HG03039 (cell line): ENCODE results near the gene PPP1R14C.
"Not testable (repeated sequence)": the region's sequence is repeated elsewhere in the genome, so short reads cannot be mapped to it uniquely, and the experiment has no call there.

Experiments
- ATAC-seq: cut with Tn5 transposase; IDR thresholded peaks from one replicate; pipeline ENCODE4 v1.9.1; 2021; ENCODE audit warnings: mild to moderate bottlenecking, moderate library complexity; ENCODE audit not compliant: unreplicated experiment

PPP1R14C gene

GRCh38 chr6:150187433-150187832, 44.6 kb downstream of the PPP1R14C start:
- ATAC-seq: not testable (repeated sequence)

DNA sequence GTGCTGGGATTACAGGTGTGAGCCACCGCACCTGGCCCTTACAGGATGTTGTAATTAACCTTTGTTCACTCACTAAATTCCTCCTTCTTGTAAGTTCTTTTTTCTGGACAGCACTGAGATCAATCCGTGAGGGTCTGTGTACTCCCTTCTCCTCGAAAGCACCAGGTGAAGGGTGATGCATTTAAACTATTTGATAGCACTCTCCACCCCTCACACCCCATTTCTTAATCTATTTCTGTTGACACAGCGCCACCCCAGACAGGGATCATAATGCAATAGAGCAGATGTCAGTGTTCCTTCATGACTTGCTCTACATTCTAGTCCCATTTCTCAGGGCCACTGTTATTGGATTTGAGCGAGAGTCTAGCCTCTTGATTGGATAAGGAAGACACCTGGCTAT, 46.3 kb downstream of the PPP1R14C start:
- no peak for ATAC-seq

DNA sequence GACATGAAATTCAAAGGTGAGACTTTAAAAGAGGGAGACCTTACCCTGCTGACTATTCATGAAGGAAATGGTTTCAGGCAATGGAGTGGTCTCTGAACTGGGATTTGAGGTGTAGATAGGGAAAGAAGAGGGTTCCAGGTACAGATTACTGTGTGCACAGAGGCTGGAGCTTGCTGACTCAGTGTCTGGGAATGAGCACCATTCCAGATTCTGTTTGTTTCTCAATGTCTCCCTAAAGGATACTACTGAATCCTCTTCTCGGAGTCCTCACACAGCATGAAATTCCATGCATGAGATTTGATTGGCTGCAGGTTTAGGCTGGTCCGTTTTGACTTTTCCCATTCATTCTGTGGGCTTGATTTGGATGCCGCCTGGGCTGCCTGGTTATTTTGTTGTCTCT, 49.0 kb downstream of the PPP1R14C start:
- no peak for ATAC-seq

GRCh38 chr6:150194195-150194594, 51.4 kb downstream of the PPP1R14C start:
- no peak for ATAC-seq

GRCh38 chr6:150195996-150196417, 53.2 kb downstream of the PPP1R14C start:
- ATAC-seq: no peak

DNA sequence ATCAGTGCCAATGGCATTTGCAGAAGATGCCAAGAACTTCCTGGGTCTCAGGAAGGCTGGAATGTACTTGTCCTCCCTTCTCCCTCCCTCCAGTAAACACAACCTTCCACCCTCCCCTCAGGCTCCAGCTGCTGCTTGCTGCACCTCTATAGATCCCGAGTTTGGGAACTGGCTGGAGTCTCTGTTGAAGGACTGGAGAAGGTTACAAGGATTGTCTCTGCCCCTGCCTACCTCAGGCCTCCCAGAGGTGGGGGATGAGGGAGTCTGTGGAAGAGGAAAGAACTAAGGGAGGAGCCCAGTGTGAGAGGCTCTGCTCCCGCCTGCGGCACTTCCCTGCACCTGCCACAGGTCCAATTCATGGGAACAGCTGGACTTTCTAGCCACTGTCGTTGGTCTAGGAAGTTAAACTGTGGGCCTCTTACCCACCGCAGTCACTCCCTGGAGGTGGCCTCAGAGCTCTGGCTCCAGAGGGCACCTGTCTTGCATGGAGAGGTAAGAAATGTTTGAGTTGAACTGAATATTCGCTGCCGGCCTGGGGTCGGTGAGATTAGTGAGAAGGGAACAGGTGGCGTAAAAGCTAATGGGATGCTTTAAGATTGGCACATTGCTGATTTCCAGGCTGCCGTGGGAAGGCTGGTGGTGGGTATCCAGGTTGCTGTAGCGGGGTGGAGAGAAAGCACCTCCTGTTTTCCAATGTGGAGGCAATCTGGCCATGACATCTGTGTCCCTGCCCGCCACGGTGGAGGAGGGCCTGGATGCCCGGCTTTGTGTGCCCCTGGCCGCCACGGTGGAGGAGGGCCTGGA, 54.3 kb downstream of the PPP1R14C start:
- no peak for ATAC-seq

- ATAC-seq: no peak
These were observed 55.7 kb downstream of the PPP1R14C start for GRCh38 chr6:150198532-150198931.

- no peak for ATAC-seq
These were observed 56.4 kb downstream of the PPP1R14C start for GRCh38 chr6:150199241-150199640.

DNA sequence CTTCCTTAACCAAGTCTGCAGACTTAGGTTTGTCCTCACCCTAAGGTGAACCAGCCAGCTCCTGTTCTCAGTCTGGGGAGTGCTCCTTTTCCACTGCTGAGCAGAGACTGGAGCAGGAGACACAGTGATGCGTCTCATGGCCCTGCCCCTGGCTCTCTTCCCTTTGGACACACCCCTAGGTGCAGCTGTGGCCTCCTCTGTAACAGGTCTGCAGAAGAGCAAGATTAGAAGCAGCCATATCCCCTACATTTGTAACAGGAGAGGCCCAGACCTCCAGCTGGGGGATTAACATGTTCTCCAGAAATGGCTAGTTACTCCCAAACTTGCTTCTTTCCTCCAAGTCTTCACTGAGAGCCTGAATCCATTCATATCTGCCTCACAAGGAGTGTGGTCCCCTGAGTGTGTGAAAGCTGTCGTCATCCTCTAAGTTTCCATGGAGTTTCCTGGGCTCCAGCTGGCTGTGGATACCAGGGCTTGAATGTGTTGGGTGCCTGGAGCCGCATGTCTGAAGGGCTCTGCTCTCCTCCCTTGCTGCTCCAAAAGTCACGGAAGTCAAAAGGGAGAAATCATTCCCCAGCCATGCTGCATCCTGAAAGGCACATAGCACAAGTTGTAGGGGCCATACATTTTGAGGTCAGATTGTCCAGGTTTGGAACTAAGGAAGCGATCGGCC, 57.7 kb downstream of the PPP1R14C start:
- ATAC-seq: no peak

DNA sequence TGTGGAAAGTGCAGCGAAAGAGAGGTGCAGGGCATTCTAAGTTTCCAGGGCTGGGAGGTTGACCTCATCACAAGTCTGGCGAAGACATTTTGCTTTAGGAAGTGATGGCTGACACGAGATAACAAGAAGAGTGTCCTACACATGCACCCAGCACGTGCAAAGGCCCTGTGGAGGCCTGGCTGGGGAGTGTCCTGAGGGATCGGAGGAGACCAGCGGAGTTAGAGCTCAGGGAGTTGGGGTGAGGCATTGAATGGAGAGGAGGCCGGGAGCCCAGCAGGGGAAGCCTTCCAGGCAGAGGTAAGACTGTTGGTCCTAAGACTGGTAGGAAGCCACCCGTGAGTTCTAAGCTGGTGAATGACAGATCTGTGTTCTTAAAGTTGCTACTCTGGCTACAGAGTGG, 58.4 kb downstream of the PPP1R14C start:
- ATAC-seq: no peak

- no peak for ATAC-seq
These were observed 59.0 kb downstream of the PPP1R14C start for GRCh38 chr6:150201772-150202329.

- ATAC-seq: no peak
These were observed 59.6 kb downstream of the PPP1R14C start for GRCh38 chr6:150202404-150202803.

DNA sequence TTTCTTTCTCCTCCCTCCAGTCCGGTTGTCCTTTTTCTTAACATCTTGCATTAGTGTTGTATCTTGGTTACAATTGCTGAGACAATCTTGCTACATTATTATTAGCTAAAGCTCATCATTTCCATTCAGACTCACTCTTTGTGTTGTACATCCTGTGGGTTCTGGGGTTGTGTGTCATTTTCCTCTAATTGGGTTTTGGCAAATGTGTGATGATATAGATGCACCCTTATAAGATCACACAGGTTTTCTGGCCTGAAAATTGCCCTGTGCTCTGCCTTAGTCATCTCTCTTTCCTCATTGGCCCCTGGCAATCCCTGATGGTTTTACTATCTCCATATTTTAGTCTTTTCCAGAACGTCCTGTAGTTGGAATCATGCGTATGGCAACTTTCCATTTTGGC, 60.1 kb downstream of the PPP1R14C start:
- ATAC-seq: no peak

DNA sequence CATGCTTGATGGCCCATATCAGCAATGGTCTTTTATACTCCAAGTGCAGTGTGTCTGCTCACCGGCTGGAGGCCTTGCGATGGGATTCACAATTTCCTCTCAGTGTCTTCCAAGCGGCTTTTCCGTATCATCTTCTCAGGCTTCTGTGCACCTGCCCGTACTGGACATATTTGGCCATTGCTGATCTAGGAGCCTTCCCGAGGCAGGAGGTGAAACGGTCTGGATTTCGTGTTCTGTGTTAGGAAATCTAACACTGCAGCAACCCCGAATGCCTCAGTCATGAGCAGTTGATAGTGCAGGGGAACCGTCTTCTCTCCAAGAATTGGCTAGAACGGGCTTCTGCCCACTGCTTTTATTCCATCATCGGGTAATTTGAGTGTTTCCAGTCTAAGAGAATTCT, 60.5 kb downstream of the PPP1R14C start:
- no peak for ATAC-seq

GRCh38 chr6:150203871-150204545, 61.2 kb downstream of the PPP1R14C start:
- ATAC-seq: no peak

DNA sequence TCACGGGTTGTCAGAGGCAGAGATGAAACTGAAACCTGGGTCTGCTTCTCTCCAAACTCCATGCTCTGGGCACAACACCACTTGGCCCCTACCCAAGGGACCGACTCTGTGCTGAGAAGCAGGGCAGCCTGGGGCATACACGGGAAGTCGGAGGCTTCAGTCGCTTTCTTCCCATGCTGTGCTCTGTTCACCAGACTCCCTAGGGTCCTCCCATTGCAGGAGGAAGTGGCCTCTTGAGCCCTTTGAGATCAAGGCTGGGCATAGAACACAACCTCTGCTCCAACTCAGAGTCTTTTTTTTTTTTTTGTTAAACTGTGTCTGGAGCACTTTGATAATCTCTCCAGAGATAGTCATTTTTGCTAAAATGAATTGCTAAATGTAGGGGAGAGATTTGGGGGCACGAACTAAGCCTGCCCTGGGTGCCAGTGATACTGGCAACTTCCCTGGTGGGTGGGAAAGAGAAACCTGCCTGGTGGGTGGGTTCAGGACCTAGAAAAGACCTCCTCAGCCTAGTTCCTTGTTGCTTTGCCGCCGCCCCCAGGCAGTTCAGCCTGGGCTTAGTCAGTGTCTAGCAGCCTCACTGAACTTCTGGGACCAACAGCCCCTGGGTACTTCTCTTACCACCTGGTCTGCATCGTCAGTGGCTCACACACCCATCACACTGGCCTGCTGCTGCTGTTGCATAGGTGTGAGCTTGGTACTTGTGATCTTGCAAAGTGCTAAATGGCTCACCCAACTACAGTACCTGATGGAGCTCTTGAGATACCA, 62.0 kb downstream of the PPP1R14C start:
- ATAC-seq: no peak

- ATAC-seq: no peak
These were observed 65.2 kb downstream of the PPP1R14C start for GRCh38 chr6:150207931-150208570.

- no peak for ATAC-seq
These were observed 65.9 kb downstream of the PPP1R14C start for GRCh38 chr6:150208611-150209352.

DNA sequence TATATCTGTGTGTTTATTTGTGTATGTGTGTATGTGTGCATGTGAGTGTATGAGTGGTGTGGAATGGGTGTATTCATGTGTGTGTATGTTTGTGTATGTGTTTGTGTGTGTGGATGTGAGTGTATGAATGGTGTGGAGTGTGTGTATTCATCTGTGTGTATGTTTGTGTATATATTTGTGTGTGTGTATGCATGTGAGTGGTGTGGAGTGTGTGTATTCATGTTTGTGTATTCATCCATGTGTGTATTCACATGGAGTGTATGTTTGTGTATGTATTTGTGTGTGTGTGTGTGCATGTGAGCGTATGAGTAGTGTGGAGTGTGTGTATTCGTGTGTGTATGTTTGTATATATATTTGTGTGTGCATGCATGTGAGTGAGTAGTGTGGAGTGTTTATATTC, 66.6 kb downstream of the PPP1R14C start:
- ATAC-seq: no peak
